GM12878 (cell line): ENCODE data around the gene PCBD1. TPM values are rescaled to one million over a fixed set of nuclear protein-coding genes. Genes with fewer than 3 reads are reported as not detected.

Experiments
- ATAC-seq: fragments of 200-7000 bp; cut with Tn5 transposase; 3 replicates; pipeline ENCODE4 v1.9.1; 2020; ENCODE audit warnings: mild to moderate bottlenecking, moderate library complexity
- BruUV-seq: library from RNA; stranded (reverse); fragments of 400-500 nt; replicated peaks from 2 replicates; lab custom pipeline; 2021; lab: Mats Ljungman, UMichigan
- CTCF ChIA-PET: fragments of 300-600 bp; sonication (Branson Sonifier 250); formaldehyde crosslinking; extraction: SDS; loops from one replicate; lab custom pipeline; 2021; ENCODE audit warnings: inconsistent platforms; lab: Yijun Ruan, JAX
- POLR2A ChIA-PET: fragments of 350-600 bp; formaldehyde crosslinking; extraction: SDS; loops from one replicate; lab custom pipeline; 2021; ENCODE audit warnings: inconsistent platforms; lab: Charles Lee
- RAD21 ChIA-PET: fragments of 300-600 bp; sonication (Branson Sonifier 250); formaldehyde crosslinking; loops from one replicate; lab custom pipeline; 2023; ENCODE audit warnings: antibody characterized with exemption; ENCODE audit not compliant: unreplicated experiment; lab: Charles Lee
- SMC1A ChIA-PET: fragments of 300-600 bp; sonication (Branson Sonifier 250); formaldehyde crosslinking; loops from one replicate; lab custom pipeline; 2023; ENCODE audit not compliant: unreplicated experiment, uncharacterized antibody; lab: Charles Lee
- DNase-seq: peaks from one replicate; pipeline ENCODE4 v3.0.0-alpha.2; 2011; ENCODE audit warnings: low read depth, low spot score
- FAIRE-seq: peaks from 3 replicates; lab custom pipeline; 2011; peaks lifted over from hg19 to GRCh38; lab: Jason Lieb, UNC
- H2AFZ ChIP-seq: 2 replicates; pipeline ENCODE4 v1.6.0; 2011; ENCODE audit warnings: low read depth, low read length, control low read depth; ENCODE audit not compliant: control insufficient read depth
- H3K27ac ChIP-seq: 2 replicates; pipeline ENCODE4 v1.5.1; 2011; ENCODE audit warnings: control low read depth; ENCODE audit not compliant: control insufficient read depth, insufficient read depth
- H3K27me3 ChIP-seq, 2 experiments: replicated peaks in 1 of 2; 2 replicates each; pipeline versions ENCODE4 v1.6.0 to v1.6.1; 2011; ENCODE audit warnings: low read length in 1 of 2; ENCODE audit not compliant: control insufficient read depth in 2 of 2, insufficient read depth in 2 of 2
- H3K36me3 ChIP-seq, 2 experiments: 2 replicates each; pipeline ENCODE4 v1.5.1; 2011; ENCODE audit warnings: low read length in 1 of 2; ENCODE audit not compliant: control insufficient read depth in 2 of 2, insufficient read depth in 2 of 2
- H3K4me1 ChIP-seq: 2 replicates; pipeline ENCODE4 v1.6.1; 2011; ENCODE audit warnings: mild to moderate bottlenecking, low read length, moderate library complexity, mixed read lengths; ENCODE audit not compliant: control insufficient read depth, insufficient read depth
- H3K4me2 ChIP-seq: 2 replicates; pipeline ENCODE4 v1.6.0; 2011; ENCODE audit warnings: control low read depth; ENCODE audit not compliant: control insufficient read depth, insufficient read depth
- H3K4me3 ChIP-seq: fragments of 200-600 bp; sonication (generic); 2 replicates; pipeline ENCODE4 v1.5.1; 2016
- H3K79me2 ChIP-seq: 2 replicates; pipeline ENCODE4 v1.6.0; 2011; ENCODE audit warnings: low read length; ENCODE audit not compliant: control insufficient read depth, insufficient read depth
- H3K9ac ChIP-seq: 2 replicates; pipeline ENCODE4 v1.8.0; 2011; ENCODE audit warnings: low read length, control low read depth, mixed read lengths; ENCODE audit not compliant: control insufficient read depth, insufficient read depth
- H3K9me3 ChIP-seq: replicated peaks from 3 replicates; pipeline ENCODE4 v1.5.1; 2011; ENCODE audit warnings: mild to moderate bottlenecking, low read length; ENCODE audit not compliant: control insufficient read depth, insufficient read depth
- H4K20me1 ChIP-seq: 2 replicates; pipeline ENCODE4 v1.6.0; 2011; ENCODE audit not compliant: control insufficient read depth, insufficient read depth
- ATF2 ChIP-seq: IDR thresholded peaks from 2 replicates; pipeline ENCODE4 v1.6.1; 2012; ENCODE audit warnings: low read length, inconsistent platforms
- BHLHE40 ChIP-seq, 2 experiments: fragments of 450-650 bp in 1 of 2; IDR thresholded peaks; 2 replicates each; pipeline ENCODE4 v1.6.1; 2011 to 2017; ENCODE audit warnings: low read depth in 2 of 2, borderline replicate concordance in 1 of 2, improper control_type of control experiment in 1 of 2, low read length in 1 of 2, mild to moderate bottlenecking in 1 of 2
- CBX5 ChIP-seq: sonication (generic); IDR thresholded peaks from 2 replicates; pipeline ENCODE4 v1.6.1; 2016; ENCODE audit warnings: low read depth, moderate library complexity, mild to moderate bottlenecking, inconsistent platforms
- GABPA ChIP-seq: IDR thresholded peaks from 2 replicates; pipeline ENCODE4 v1.6.1; 2014; ENCODE audit warnings: antibody characterized with exemption, low read depth, mild to moderate bottlenecking, inconsistent platforms
- MTA3 ChIP-seq: IDR thresholded peaks from 2 replicates; pipeline ENCODE4 v1.6.1; 2012; ENCODE audit warnings: low read length, inconsistent platforms, borderline replicate concordance
- PML ChIP-seq: IDR thresholded peaks from 2 replicates; pipeline ENCODE4 v1.6.1; 2012; ENCODE audit warnings: low read length, inconsistent platforms
- SPI1 ChIP-seq: IDR thresholded peaks from 2 replicates; pipeline ENCODE4 v1.6.1; 2011; ENCODE audit warnings: low read depth, mild to moderate bottlenecking, low read length, moderate library complexity, borderline replicate concordance; ENCODE audit not compliant: insufficient read depth
- ZNF24 ChIP-seq: fragments of 450-650 bp; IDR thresholded peaks from 2 replicates; pipeline ENCODE4 v1.6.1; 2017; ENCODE audit warnings: antibody characterized with exemption, mild to moderate bottlenecking
- WGBS: methylation state at CpG from one replicate; pipeline ENCODE4 v1.1.6; 2016; ENCODE audit warnings: low lambda C conversion rate; ENCODE audit not compliant: insufficient replicate concordance, insufficient coverage; ENCODE audit errors: missing lambda C conversion rate; 5-methylcytosine and 5-hydroxymethylcytosine counted together
- in situ Hi-C: fragments of 300-500 bp; cut with MboI; formaldehyde crosslinking; loops from 9 replicates; pipeline ENCODE4 v1.14.3; 2018; ENCODE audit warnings: mixed read lengths
- intact Hi-C: fragments of 100-400 bp; cut with micrococcal nuclease; formaldehyde crosslinking; loops from one replicate; pipeline ENCODE4 v1.14.2; 2022; ENCODE audit not compliant: unreplicated experiment
- polyA plus RNA-seq, 11 experiments: library from polyadenylated mRNA; depleted of rRNA in 4 of 11; unstranded in 6 of 11; stranded (reverse) in 5 of 11; fragments of >200 nt; fragmentation: Nextera tagmentation in 4 of 11; fragmentation: Illumina TruSeq in 1 of 11; extraction: Ambion mirVana in 4 of 11; extraction: Trizol in 1 of 11; gene quantifications; 1 replicate in 1 of 11; 2 replicates in 10 of 11; pipeline versions ENCODE4 v1.2.1 to v1.2.3, GENCODE V29; 2011 to 2016; ENCODE audit warnings: inconsistent platforms in 2 of 11, missing spikeins in 2 of 11, low read depth in 1 of 11
- total RNA-seq, 4 experiments: library from RNA; depleted of rRNA in 3 of 4; stranded (reverse); fragments of >200 nt in 3 of 4; fragmentation: Illumina TruSeq in 1 of 4; extraction: Trizol in 1 of 4; gene quantifications; 2 replicates each; pipeline versions ENCODE4 v1.2.1 to v1.2.3, GENCODE V29; 2013 to 2021

The PCBD1 gene
- total and polyA plus RNA-seq, 10 of the 15 experiments (the other 5 are each of a cell fraction or from before 2014, with no cell fraction given) = 5.6 to 66.8 (median 34.2) TPM

GRCh38 chr10:70915206-70915605 is 26.8 kb upstream of the PCBD1 start:
- H2AFZ ChIP-seq = no peak overlapping the region
- ChIA-PET POLR2A (no interaction called here), CTCF (no interaction called here), RAD21 (no interaction called here), SMC1A (no interaction called here)
- TF ChIP-seq MTA3 = no peak
- TF ChIP-seq ZNF24 = no peak
- TF ChIP-seq CBX5 = no peak
- no peak for TF ChIP-seq GABPA
- no peak for TF ChIP-seq ATF2
- TF ChIP-seq SPI1 = no peak
- TF ChIP-seq PML = no peak
- no peak for TF ChIP-seq BHLHE40 (IDR thresholded peaks at IDR 0.05; ENCODE audit: borderline replicate concordance in 1 of 2, low read depth in 2 of 2, low read length in 1 of 2)
- in situ Hi-C loops = no loop called here
- 43% methylated on average over 5 of the region's 5 CpGs for WGBS
- no peaks in the 10 kb centered on the region for H3K36me3 ChIP-seq
- H4K20me1 ChIP-seq = no peaks in the 10 kb centered on the region
- no peaks in the 10 kb centered on the region for H3K9me3 ChIP-seq
- FAIRE-seq (no peak), ATAC-seq (no peak), DNase-seq (no peak)
- peaks cover 0 to 3% of the 10 kb centered on the region in 2 experiments; a peak in 2 of 4 replicates for H3K27me3 ChIP-seq
- intact Hi-C loops = no loop called here
- no peak overlapping the region for H3K9ac ChIP-seq
- no peaks in the 10 kb centered on the region for H3K4me1 ChIP-seq
- no TSS peak for BruUV-seq
- H3K79me2 ChIP-seq = no peaks in the 10 kb centered on the region
- H3K27ac ChIP-seq = no peak overlapping the region
- no peak overlapping the region for H3K4me3 ChIP-seq
- H3K4me2 ChIP-seq = no peak overlapping the region
